Neuronal stem cell (in vitro differentiated cells): ENCODE measurements around the gene XCL1.
A peak's percentile ranks its signal among the peaks of the same experiment; 100 is the strongest.

Experiments
- DNase-seq: peaks from one replicate; pipeline ENCODE4 v3.0.0-alpha.2; 2013; ENCODE audit warnings: low spot score
- H2AFZ ChIP-seq: one replicate; pipeline ENCODE4 v1.6.1; 2013; ENCODE audit warnings: mild to moderate bottlenecking, low read length, inconsistent platforms
- H2AK5ac ChIP-seq: 2 replicates; pipeline ENCODE4 v1.6.1; 2013; ENCODE audit warnings: low read depth, mild to moderate bottlenecking, inconsistent platforms, low read length, moderate library complexity, mixed read lengths
- H2BK120ac ChIP-seq: 2 replicates; pipeline ENCODE4 v1.6.1; 2013; ENCODE audit warnings: low read depth, mild to moderate bottlenecking, inconsistent platforms, low read length, moderate library complexity, mixed read lengths
- H2BK12ac ChIP-seq: one replicate; pipeline ENCODE4 v1.6.1; 2013; ENCODE audit warnings: low read length, inconsistent platforms
- H2BK15ac ChIP-seq: 2 replicates; pipeline ENCODE4 v1.6.1; 2013; ENCODE audit warnings: mild to moderate bottlenecking, low read length, inconsistent platforms, mixed read lengths
- H2BK5ac ChIP-seq: one replicate; pipeline ENCODE4 v1.6.1; 2013; ENCODE audit warnings: inconsistent platforms, mild to moderate bottlenecking, low read length, moderate library complexity
- H3K14ac ChIP-seq: one replicate; pipeline ENCODE4 v1.6.1; 2013; ENCODE audit warnings: low read length, inconsistent platforms
- H3K18ac ChIP-seq: 2 replicates; pipeline ENCODE4 v1.6.1; 2013; ENCODE audit warnings: low read length, inconsistent platforms
- H3K23ac ChIP-seq: 2 replicates; pipeline ENCODE4 v1.6.1; 2013; ENCODE audit warnings: low read depth, mild to moderate bottlenecking, mixed read lengths, low read length, inconsistent platforms; ENCODE audit not compliant: poor library complexity
- H3K27ac ChIP-seq: replicated peaks from 3 replicates; pipeline ENCODE4 v1.5.1; 2013; ENCODE audit warnings: low read length, inconsistent platforms
- H3K27me3 ChIP-seq, 3 experiments: 2 replicates each; pipeline ENCODE4 v1.6.1; 2013; ENCODE audit warnings: low read length in 3 of 3, mild to moderate bottlenecking in 2 of 3, inconsistent platforms in 1 of 3, low read depth in 1 of 3, mixed read lengths in 1 of 3, moderate library complexity in 1 of 3; ENCODE audit not compliant: control insufficient read depth in 3 of 3, insufficient read depth in 3 of 3
- H3K36me3 ChIP-seq, 2 donors: replicated peaks in 1 of 2; 2 replicates each; pipeline ENCODE4 v1.6.1; 2013; ENCODE audit warnings: low read length in 2 of 2; ENCODE audit not compliant: control insufficient read depth in 2 of 2, insufficient read depth in 2 of 2
- H3K4ac ChIP-seq: 2 replicates; pipeline ENCODE4 v1.6.1; 2013; ENCODE audit warnings: inconsistent platforms, mild to moderate bottlenecking, low read length, moderate library complexity
- H3K4me1 ChIP-seq, 2 donors: 1 replicate in 1 of 2; 2 replicates in 1 of 2; pipeline ENCODE4 v1.6.1; 2013; ENCODE audit warnings: low read length in 2 of 2, low read depth in 1 of 2; ENCODE audit not compliant: control insufficient read depth in 2 of 2, insufficient read depth in 1 of 2
- H3K4me2 ChIP-seq: one replicate; pipeline ENCODE4 v1.6.1; 2013; ENCODE audit warnings: mild to moderate bottlenecking, low read length, inconsistent platforms; ENCODE audit not compliant: insufficient read depth, poor library complexity, severe bottlenecking
- H3K4me3 ChIP-seq, 2 donors: 2 replicates each; pipeline ENCODE4 v1.5.1; 2013; ENCODE audit warnings: low read length in 2 of 2, mild to moderate bottlenecking in 2 of 2, inconsistent platforms in 1 of 2, moderate library complexity in 1 of 2
- H3K79me1 ChIP-seq: one replicate; pipeline ENCODE4 v1.6.1; 2013; ENCODE audit warnings: low read depth, mild to moderate bottlenecking, inconsistent platforms, low read length, moderate library complexity
- H3K9ac ChIP-seq: one replicate; pipeline ENCODE4 v1.6.1; 2013; ENCODE audit warnings: mild to moderate bottlenecking, low read depth, low read length, inconsistent platforms; ENCODE audit not compliant: poor library complexity
- H3K9me3 ChIP-seq, 2 donors: replicated peaks in 1 of 2; 2 replicates each; pipeline versions ENCODE3 to v1.6.1; 2013; ENCODE audit warnings: low read length in 2 of 2, mild to moderate bottlenecking in 2 of 2, inconsistent platforms in 1 of 2, low read depth in 1 of 2, mixed read lengths in 1 of 2, moderate library complexity in 1 of 2; ENCODE audit not compliant: control insufficient read depth in 2 of 2, insufficient read depth in 1 of 2
- H4K8ac ChIP-seq: one replicate; pipeline ENCODE4 v1.6.1; 2013; ENCODE audit warnings: low read depth, mild to moderate bottlenecking, inconsistent platforms, low read length, moderate library complexity
- H4K91ac ChIP-seq: one replicate; pipeline ENCODE4 v1.6.1; 2013; ENCODE audit warnings: low read length, low read depth, mild to moderate bottlenecking, inconsistent platforms; ENCODE audit not compliant: poor library complexity
- WGBS, 2 donors: extraction: QIAGEN DNeasy Blood & Tissue Kit; methylation state at CpG; one replicate each; pipeline ENCODE4 v1.1.7; 2013; ENCODE audit warnings: missing lambda C conversion rate in 2 of 2, mixed read lengths in 1 of 2; ENCODE audit not compliant: insufficient read length in 2 of 2, insufficient replicate concordance in 1 of 2; ENCODE audit errors: extremely low coverage in 2 of 2; 5-methylcytosine and 5-hydroxymethylcytosine counted together

Gene XCL1

GRCh38 chr1:168613691-168614231 is 37.4 kb downstream of the XCL1 start:
- Histone ChIP-seq H3K4me3 (peak overlapping the region in 1 of 2 donors; percentile 21), H3K14ac (no peak overlapping the region), H2BK120ac (no peak overlapping the region), H3K4me1 (peaks cover 10 to 13% of the 10 kb centered on the region in 2 donors), H3K4me2 (no peak overlapping the region), H3K27ac (no peak overlapping the region), H2AFZ (peak overlapping the region; percentile 79), H3K79me1 (no peaks in the 10 kb centered on the region), H2BK5ac (peak overlapping the region; percentile 58), H3K4ac (no peak overlapping the region), H3K18ac (peak overlapping the region; percentile 20), H3K36me3 (no peaks in the 10 kb centered on the region), H2BK15ac (no peak overlapping the region), H3K9me3 (no peaks in the 10 kb centered on the region), H3K23ac (no peak overlapping the region), H3K27me3 (no peaks in the 10 kb centered on the region), H4K8ac (no peak overlapping the region), H2BK12ac (no peak overlapping the region), H3K9ac (no peak overlapping the region), H2AK5ac (no peak overlapping the region), H4K91ac (no peak overlapping the region)
- DNase-seq: no peak
- no CpG with 5 or more reads among the region's 8 CpGs for WGBS, 2 donors

- no peak overlapping the region for H2BK15ac ChIP-seq
- H2AFZ ChIP-seq: peak overlapping the region; percentile 79
- no peak overlapping the region for H2BK120ac ChIP-seq
- no peak overlapping the region for H2AK5ac ChIP-seq
- H3K23ac ChIP-seq: no peak overlapping the region
- no peaks in the 10 kb centered on the region for H3K9me3 ChIP-seq
- H3K27me3 ChIP-seq: no peaks in the 10 kb centered on the region
- H3K4me3 ChIP-seq: no peak overlapping the region
- H3K79me1 ChIP-seq: no peaks in the 10 kb centered on the region
- no peak overlapping the region for H2BK12ac ChIP-seq
- no peak overlapping the region for H3K27ac ChIP-seq
- no peak overlapping the region for H3K14ac ChIP-seq
- H3K4ac ChIP-seq: no peak overlapping the region
- H3K18ac ChIP-seq: peak overlapping the region; percentile 20
- H3K4me1 ChIP-seq: peaks cover 10 to 13% of the 10 kb centered on the region in 2 donors
- no peaks in the 10 kb centered on the region for H3K36me3 ChIP-seq
- H4K91ac ChIP-seq: no peak overlapping the region
- no peak overlapping the region for H4K8ac ChIP-seq
- peak overlapping the region; percentile 22 for H3K9ac ChIP-seq
- no peak overlapping the region for H3K4me2 ChIP-seq
- peak overlapping the region; percentile 58 for H2BK5ac ChIP-seq
- WGBS, 2 donors: no CpG with 5 or more reads among the region's 8 CpGs
- DNase-seq: no peak
Measured at GRCh38 chr1:168614235-168614634, 37.8 kb downstream of the XCL1 start.

GRCh38 chr1:168615965-168616364 is 39.6 kb downstream of the XCL1 start:
- Histone ChIP-seq H3K9me3 (no peaks in the 10 kb centered on the region), H3K79me1 (no peaks in the 10 kb centered on the region), H3K4me2 (no peak overlapping the region), H2BK5ac (no peak overlapping the region), H2AK5ac (no peak overlapping the region), H3K27me3 (no peaks in the 10 kb centered on the region), H3K4me1 (peaks cover 7 to 10% of the 10 kb centered on the region in 2 donors), H2BK15ac (no peak overlapping the region), H3K27ac (no peak overlapping the region), H2AFZ (no peak overlapping the region), H3K4ac (no peak overlapping the region), H2BK12ac (no peak overlapping the region), H3K23ac (no peak overlapping the region), H4K91ac (no peak overlapping the region), H4K8ac (no peak overlapping the region), H3K36me3 (no peaks in the 10 kb centered on the region), H3K18ac (no peak overlapping the region), H3K9ac (no peak overlapping the region), H3K14ac (no peak overlapping the region), H2BK120ac (no peak overlapping the region), H3K4me3 (no peak overlapping the region)
- WGBS, 2 donors: no CpG with 5 or more reads among the region's 2 CpGs
- DNase-seq: no peak

GRCh38 chr1:168617974-168618750 is 41.8 kb downstream of the XCL1 start:
- Histone ChIP-seq H3K23ac (no peak overlapping the region), H2BK120ac (no peak overlapping the region), H4K8ac (no peak overlapping the region), H2AFZ (no peak overlapping the region), H3K4me1 (peaks cover 6 to 7% of the 10 kb centered on the region in 2 donors), H3K14ac (no peak overlapping the region), H3K27me3 (no peaks in the 10 kb centered on the region), H2AK5ac (no peak overlapping the region), H3K9me3 (no peaks in the 10 kb centered on the region), H2BK5ac (no peak overlapping the region), H4K91ac (no peak overlapping the region), H3K36me3 (no peaks in the 10 kb centered on the region), H2BK15ac (no peak overlapping the region), H3K9ac (no peak overlapping the region), H3K27ac (no peak overlapping the region), H3K4ac (no peak overlapping the region), H2BK12ac (no peak overlapping the region), H3K4me3 (no peak overlapping the region), H3K18ac (no peak overlapping the region), H3K79me1 (no peaks in the 10 kb centered on the region), H3K4me2 (no peak overlapping the region)
- no peak for DNase-seq
- WGBS, 2 donors: no CpG with 5 or more reads among the region's 5 CpGs
